GM12878 (cell line): ENCODE results near the gene DENND1C. TPM values are rescaled to one million over a fixed set of nuclear protein-coding genes. Genes with fewer than 3 reads are reported as not detected.

Experiments used
- ATAC-seq: fragments of 200-7000 bp; cut with Tn5 transposase; 3 replicates; pipeline ENCODE4 v1.9.1; 2020; ENCODE audit warnings: mild to moderate bottlenecking, moderate library complexity
- BruUV-seq: library from RNA; stranded (reverse); fragments of 400-500 nt; replicated peaks from 2 replicates; lab custom pipeline; 2021; lab: Mats Ljungman, UMichigan
- CTCF ChIA-PET: fragments of 300-600 bp; sonication (Branson Sonifier 250); formaldehyde crosslinking; extraction: SDS; loops from one replicate; lab custom pipeline; 2021; ENCODE audit warnings: inconsistent platforms; lab: Yijun Ruan, JAX
- POLR2A ChIA-PET: fragments of 350-600 bp; formaldehyde crosslinking; extraction: SDS; loops from one replicate; lab custom pipeline; 2021; ENCODE audit warnings: inconsistent platforms; lab: Charles Lee
- RAD21 ChIA-PET: fragments of 300-600 bp; sonication (Branson Sonifier 250); formaldehyde crosslinking; loops from one replicate; lab custom pipeline; 2023; ENCODE audit warnings: antibody characterized with exemption; ENCODE audit not compliant: unreplicated experiment; lab: Charles Lee
- SMC1A ChIA-PET: fragments of 300-600 bp; sonication (Branson Sonifier 250); formaldehyde crosslinking; loops from one replicate; lab custom pipeline; 2023; ENCODE audit not compliant: unreplicated experiment, uncharacterized antibody; lab: Charles Lee
- DNase-seq: peaks from one replicate; pipeline ENCODE4 v3.0.0-alpha.2; 2011; ENCODE audit warnings: low read depth, low spot score
- FAIRE-seq: peaks from 3 replicates; lab custom pipeline; 2011; peaks lifted over from hg19 to GRCh38; lab: Jason Lieb, UNC
- H2AFZ ChIP-seq: 2 replicates; pipeline ENCODE4 v1.6.0; 2011; ENCODE audit warnings: low read depth, low read length, control low read depth; ENCODE audit not compliant: control insufficient read depth
- H3K27ac ChIP-seq: 2 replicates; pipeline ENCODE4 v1.5.1; 2011; ENCODE audit warnings: control low read depth; ENCODE audit not compliant: control insufficient read depth, insufficient read depth
- H3K27me3 ChIP-seq, 2 experiments: replicated peaks in 1 of 2; 2 replicates each; pipeline versions ENCODE4 v1.6.0 to v1.6.1; 2011; ENCODE audit warnings: low read length in 1 of 2; ENCODE audit not compliant: control insufficient read depth in 2 of 2, insufficient read depth in 2 of 2
- H3K36me3 ChIP-seq, 2 experiments: 2 replicates each; pipeline ENCODE4 v1.5.1; 2011; ENCODE audit warnings: low read length in 1 of 2; ENCODE audit not compliant: control insufficient read depth in 2 of 2, insufficient read depth in 2 of 2
- H3K4me1 ChIP-seq: 2 replicates; pipeline ENCODE4 v1.6.1; 2011; ENCODE audit warnings: mild to moderate bottlenecking, low read length, moderate library complexity, mixed read lengths; ENCODE audit not compliant: control insufficient read depth, insufficient read depth
- H3K4me2 ChIP-seq: 2 replicates; pipeline ENCODE4 v1.6.0; 2011; ENCODE audit warnings: control low read depth; ENCODE audit not compliant: control insufficient read depth, insufficient read depth
- H3K4me3 ChIP-seq: fragments of 200-600 bp; sonication (generic); 2 replicates; pipeline ENCODE4 v1.5.1; 2016
- H3K79me2 ChIP-seq: 2 replicates; pipeline ENCODE4 v1.6.0; 2011; ENCODE audit warnings: low read length; ENCODE audit not compliant: control insufficient read depth, insufficient read depth
- H3K9ac ChIP-seq: 2 replicates; pipeline ENCODE4 v1.8.0; 2011; ENCODE audit warnings: low read length, control low read depth, mixed read lengths; ENCODE audit not compliant: control insufficient read depth, insufficient read depth
- H3K9me3 ChIP-seq: replicated peaks from 3 replicates; pipeline ENCODE4 v1.5.1; 2011; ENCODE audit warnings: mild to moderate bottlenecking, low read length; ENCODE audit not compliant: control insufficient read depth, insufficient read depth
- H4K20me1 ChIP-seq: 2 replicates; pipeline ENCODE4 v1.6.0; 2011; ENCODE audit not compliant: control insufficient read depth, insufficient read depth
- CHD1 ChIP-seq: IDR thresholded peaks from 2 replicates; pipeline ENCODE4 v1.6.1; 2012; ENCODE audit warnings: low read depth, low read length, improper control_type of control experiment
- ESRRA ChIP-seq: IDR thresholded peaks from 2 replicates; pipeline ENCODE4 v1.6.1; 2012; ENCODE audit warnings: mild to moderate bottlenecking, low read length, improper control_type of control experiment
- HDGF ChIP-seq: fragments of 450-650 bp; IDR thresholded peaks from 2 replicates; pipeline ENCODE4 v1.6.1; 2016; ENCODE audit warnings: antibody characterized with exemption
- NR2C1 ChIP-seq: fragments of 450-650 bp; IDR thresholded peaks from 2 replicates; pipeline ENCODE4 v1.6.1; 2017; ENCODE audit warnings: antibody characterized with exemption, mild to moderate bottlenecking, moderate library complexity
- RELB ChIP-seq: fragments of 450-650 bp; IDR thresholded peaks from 2 replicates; pipeline ENCODE4 v1.6.1; 2017; ENCODE audit warnings: low read depth, mild to moderate bottlenecking, moderate library complexity
- SMAD1 ChIP-seq: fragments of 450-650 bp; IDR thresholded peaks from 2 replicates; pipeline ENCODE4 v1.6.1; 2018; ENCODE audit warnings: mild to moderate bottlenecking, low read depth; ENCODE audit not compliant: partially characterized antibody
- SREBF1 ChIP-seq: IDR thresholded peaks from 2 replicates; pipeline ENCODE4 v1.6.1; 2012; ENCODE audit warnings: mild to moderate bottlenecking, low read length
- SUPT20H ChIP-seq: IDR thresholded peaks from 2 replicates; pipeline ENCODE4 v1.6.1; 2011; ENCODE audit warnings: low read depth, mild to moderate bottlenecking, low read length, moderate library complexity, borderline replicate concordance; ENCODE audit not compliant: control insufficient read depth
- TBL1XR1 ChIP-seq: IDR thresholded peaks from 2 replicates; pipeline ENCODE4 v1.6.1; 2012; ENCODE audit warnings: low read depth, low read length, improper control_type of control experiment
- YY1 ChIP-seq: IDR thresholded peaks from 2 replicates; pipeline ENCODE4 v1.6.1; 2011; ENCODE audit warnings: low read depth, mild to moderate bottlenecking, low read length
- ZBTB40 ChIP-seq: fragments of 450-650 bp; IDR thresholded peaks from 2 replicates; pipeline ENCODE4 v1.6.1; 2016; ENCODE audit warnings: mild to moderate bottlenecking, moderate library complexity, borderline replicate concordance
- ZNF592 ChIP-seq: fragments of 450-650 bp; IDR thresholded peaks from 2 replicates; pipeline ENCODE4 v1.6.1; 2017; ENCODE audit warnings: mild to moderate bottlenecking, moderate library complexity
- WGBS: methylation state at CpG from one replicate; pipeline ENCODE4 v1.1.6; 2016; ENCODE audit warnings: low lambda C conversion rate; ENCODE audit not compliant: insufficient replicate concordance, insufficient coverage; ENCODE audit errors: missing lambda C conversion rate; 5-methylcytosine and 5-hydroxymethylcytosine counted together
- in situ Hi-C: fragments of 300-500 bp; cut with MboI; formaldehyde crosslinking; loops from 9 replicates; pipeline ENCODE4 v1.14.3; 2018; ENCODE audit warnings: mixed read lengths
- intact Hi-C: fragments of 100-400 bp; cut with micrococcal nuclease; formaldehyde crosslinking; loops from one replicate; pipeline ENCODE4 v1.14.2; 2022; ENCODE audit not compliant: unreplicated experiment
- polyA plus RNA-seq, 11 experiments: library from polyadenylated mRNA; depleted of rRNA in 4 of 11; unstranded in 6 of 11; stranded (reverse) in 5 of 11; fragments of >200 nt; fragmentation: Nextera tagmentation in 4 of 11; fragmentation: Illumina TruSeq in 1 of 11; extraction: Ambion mirVana in 4 of 11; extraction: Trizol in 1 of 11; gene quantifications; 1 replicate in 1 of 11; 2 replicates in 10 of 11; pipeline versions ENCODE4 v1.2.1 to v1.2.3, GENCODE V29; 2011 to 2016; ENCODE audit warnings: inconsistent platforms in 2 of 11, missing spikeins in 2 of 11, low read depth in 1 of 11
- total RNA-seq, 4 experiments: library from RNA; depleted of rRNA in 3 of 4; stranded (reverse); fragments of >200 nt in 3 of 4; fragmentation: Illumina TruSeq in 1 of 4; extraction: Trizol in 1 of 4; gene quantifications; 2 replicates each; pipeline versions ENCODE4 v1.2.1 to v1.2.3, GENCODE V29; 2013 to 2021

DENND1C gene
- total and polyA plus RNA-seq, 10 of the 15 experiments (the other 5 are each of a cell fraction or from before 2014, with no cell fraction given) = 2.4 to 54.3 (median 32.7) TPM

- no peak for TF ChIP-seq TBL1XR1
- no peak for TF ChIP-seq NR2C1
Measured at GRCh38 chr19:6442087-6442688, 39.4 kb downstream of the DENND1C start (continued).

GRCh38 chr19:6440905-6441304 is 40.7 kb downstream of the DENND1C start:
- Histone ChIP-seq H3K27me3 (no peaks in the 10 kb centered on the region), H3K9me3 (no peaks in the 10 kb centered on the region), H4K20me1 (no peaks in the 10 kb centered on the region), H3K4me3 (no peak overlapping the region), H3K79me2 (no peaks in the 10 kb centered on the region), H3K9ac (no peak overlapping the region), H3K4me1 (no peaks in the 10 kb centered on the region), H3K4me2 (no peak overlapping the region), H3K27ac (no peak overlapping the region), H3K36me3 (no peaks in the 10 kb centered on the region; a peak in 1 of 4 replicates), H2AFZ (no peak overlapping the region)
- RAD21 ChIA-PET = no interaction called here
- ATAC-seq (no peak), DNase-seq (no peak), FAIRE-seq (no peak)
- intact Hi-C loops (no loop called here), in situ Hi-C loops (no loop called here)
- SMC1A ChIA-PET = no interaction called here
- CTCF ChIA-PET = no interaction called here
- 95% methylated on average over 3 of the region's 3 CpGs for WGBS
- POLR2A ChIA-PET = no interaction called here
- no TSS peak for BruUV-seq
- TF ChIP-seq ESRRA (no peak), YY1 (no peak), SUPT20H (no peak), RELB (no peak), ZBTB40 (no peak), ZNF592 (no peak), CHD1 (no peak), HDGF (no peak), SMAD1 (no peak), SREBF1 (no peak)
